K562 (cell line): ENCODE measurements around the gene SLC38A10. TPM values are rescaled to one million over a fixed set of nuclear protein-coding genes. Genes with fewer than 3 reads are reported as not detected.

Source experiments
- CREB3L1 ChIP-seq: fragments of 450-650 bp; IDR thresholded peaks from 2 replicates; pipeline ENCODE4 v1.6.1; 2014; ENCODE audit warnings: low read depth, mild to moderate bottlenecking, moderate library complexity, borderline replicate concordance
- DACH1 ChIP-seq: fragments of 450-650 bp; IDR thresholded peaks from 2 replicates; pipeline ENCODE4 v1.6.1; 2018; ENCODE audit not compliant: partially characterized antibody
- ESRRB ChIP-seq: fragments of 250-450 bp; sonication (Bioruptor Pico); IDR thresholded peaks from 2 replicates; pipeline ENCODE4 v1.5.0; 2020; ENCODE audit warnings: mild to moderate bottlenecking, moderate library complexity, borderline replicate concordance
- FOXA3 ChIP-seq, 2 experiments: fragments of 450-650 bp in 1 of 2; sonication (generic) in 1 of 2; formaldehyde crosslinking; IDR thresholded peaks in 1 of 2; conservative IDR thresholded peaks in 1 of 2; 2 replicates each; pipeline versions ENCODE4 v1.4.0 to v1.8.0; 2020 to 2022; ENCODE audit warnings: mild to moderate bottlenecking in 2 of 2, missing genetic modification reagents in 1 of 2
- HLTF ChIP-seq: fragments of 450-650 bp; IDR thresholded peaks from 2 replicates; pipeline ENCODE4 v1.6.1; 2016
- KAT7 ChIP-seq: sonication (generic); formaldehyde crosslinking; IDR thresholded peaks from 2 replicates; pipeline ENCODE4 v1.8.0; 2022; ENCODE audit warnings: missing genetic modification reagents, mild to moderate bottlenecking, borderline replicate concordance
- MAFG ChIP-seq: fragments of 450-650 bp; conservative IDR thresholded peaks from 2 replicates; pipeline ENCODE4 v1.6.1; 2016; ENCODE audit warnings: missing genetic modification characterization, missing compliant biosample characterization
- MCM7 ChIP-seq, 2 experiments: fragments of 450-650 bp; IDR thresholded peaks; 2 replicates each; pipeline ENCODE4 v1.6.1; 2016 to 2018
- MIER1 ChIP-seq: fragments of 450-650 bp; IDR thresholded peaks from 2 replicates; pipeline ENCODE4 v1.6.1; 2016; ENCODE audit warnings: antibody characterized with exemption, mild to moderate bottlenecking, low read depth
- NR3C1 ChIP-seq: sonication (generic); formaldehyde crosslinking; IDR thresholded peaks from 2 replicates; pipeline ENCODE4 v1.8.1; 2022; ENCODE audit warnings: missing genetic modification reagents
- PYGO2 ChIP-seq: fragments of 450-650 bp; IDR thresholded peaks from 2 replicates; pipeline ENCODE4 v1.6.1; 2016; ENCODE audit warnings: mild to moderate bottlenecking, missing genetic modification characterization, moderate library complexity, missing compliant biosample characterization
- RCOR1 ChIP-seq, 2 experiments: IDR thresholded peaks; 2 replicates each; pipeline ENCODE4 v1.6.1; 2012; ENCODE audit warnings: low read depth in 2 of 2, low read length in 2 of 2, borderline replicate concordance in 1 of 2, improper control_type of control experiment in 1 of 2
- RHOXF2B ChIP-seq: fragments of 250-450 bp; sonication (Bioruptor Pico); conservative IDR thresholded peaks from 2 replicates; pipeline ENCODE4 v1.5.1; 2021
- SMC3 ChIP-seq: conservative IDR thresholded peaks from 2 replicates; pipeline ENCODE4 v1.6.1; 2011; ENCODE audit warnings: low read depth, low read length, improper control_type of control experiment; ENCODE audit not compliant: insufficient read depth
- TRIM25 ChIP-seq: fragments of 450-650 bp; IDR thresholded peaks from 2 replicates; pipeline ENCODE4 v1.7.0; 2016; ENCODE audit warnings: borderline replicate concordance
- XRCC3 ChIP-seq: fragments of 450-650 bp; IDR thresholded peaks from 2 replicates; pipeline ENCODE4 v1.6.1; 2017; ENCODE audit warnings: mild to moderate bottlenecking, moderate library complexity
- ZNF75A ChIP-seq: fragments of 450-650 bp; formaldehyde crosslinking; IDR thresholded peaks from 2 replicates; pipeline ENCODE4 v1.4.0; 2020; ENCODE audit warnings: mild to moderate bottlenecking
- ZZZ3 ChIP-seq: fragments of 450-650 bp; IDR thresholded peaks from 2 replicates; pipeline ENCODE4 v1.6.1; 2016; ENCODE audit warnings: antibody characterized with exemption, mild to moderate bottlenecking, moderate library complexity
- polyA plus RNA-seq, 8 experiments: library from polyadenylated mRNA; depleted of rRNA in 4 of 8; stranded (reverse) in 5 of 8; unstranded in 3 of 8; fragments of >200 nt; fragmentation: Nextera tagmentation in 2 of 8; fragmentation: Illumina TruSeq in 1 of 8; extraction: Ambion mirVana in 2 of 8; extraction: Trizol in 1 of 8; gene quantifications; 2 replicates each; pipeline versions ENCODE4 v1.2.1 to v1.2.3, GENCODE V29; 2011 to 2014; ENCODE audit warnings: inconsistent platforms in 1 of 8, missing spikeins in 1 of 8
- total RNA-seq, 7 experiments: library from RNA; depleted of rRNA in 6 of 7; stranded (reverse); fragments of >200 nt in 6 of 7; fragmentation: Illumina TruSeq in 2 of 7; extraction: Trizol in 2 of 7; gene quantifications; 2 replicates each; pipeline versions ENCODE4 v1.2.1 to v1.2.3, GENCODE V29; 2011 to 2021; ENCODE audit warnings: low replicate concordance in 1 of 7
- TF ChIP-seq, protein P1 (sequence below), 2 experiments: IDR thresholded peaks in 1 of 2; conservative IDR thresholded peaks in 1 of 2; 2 replicates each; pipeline ENCODE4 v1.6.1; 2016; ENCODE audit warnings: low read depth in 2 of 2, mild to moderate bottlenecking in 1 of 2, missing compliant biosample characterization in 1 of 2, missing genetic modification characterization in 1 of 2, moderate library complexity in 1 of 2
- TF ChIP-seq, protein P2 (sequence below): fragments of 450-650 bp; conservative IDR thresholded peaks from 2 replicates; pipeline ENCODE4 v1.6.1; 2016; ENCODE audit warnings: missing genetic modification characterization, low read depth, mild to moderate bottlenecking, missing compliant biosample characterization, moderate library complexity

Gene SLC38A10
- total and polyA plus RNA-seq, 9 of the 15 experiments (the other 6 are each of a cell fraction or from before 2014, with no cell fraction given) = 0.45 to 54.2 (median 13.8) TPM

DNA sequence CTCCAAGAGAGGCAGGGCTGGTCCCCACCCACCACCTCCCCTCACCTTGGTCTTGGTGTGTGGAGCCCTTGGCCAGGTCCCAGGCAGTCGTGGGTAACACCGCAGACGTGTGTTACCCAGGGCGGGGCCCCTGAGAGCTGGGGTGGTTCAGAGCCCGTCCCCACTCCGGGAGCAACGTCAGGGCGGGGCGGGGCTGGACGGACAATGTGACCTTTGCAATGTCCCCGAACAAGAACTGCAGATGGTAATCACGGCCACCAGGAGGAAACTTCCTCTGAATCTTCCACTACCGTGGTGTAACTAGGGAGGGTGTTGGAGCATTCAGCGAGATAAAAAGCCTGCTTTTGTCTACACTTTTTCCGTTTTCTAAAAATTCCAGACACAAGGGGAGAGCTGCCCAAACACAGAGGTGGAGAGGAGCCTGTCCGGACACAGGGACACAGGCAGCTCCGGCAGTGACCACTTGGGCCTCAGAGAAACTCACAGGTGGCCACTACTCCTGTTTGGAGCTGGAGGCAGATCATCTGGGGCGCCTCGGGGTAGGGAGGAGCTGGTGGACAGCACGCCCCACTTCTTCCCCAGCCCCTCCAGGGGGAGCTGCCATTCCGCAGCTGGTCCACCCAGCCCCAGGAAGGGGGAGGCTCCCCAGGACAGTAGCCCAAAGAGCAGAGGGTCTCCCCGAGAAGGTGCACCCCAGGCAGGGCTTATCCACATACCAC, 14.2 kb upstream of the SLC38A10 start (continued):
- TF ChIP-seq, protein P1, sequence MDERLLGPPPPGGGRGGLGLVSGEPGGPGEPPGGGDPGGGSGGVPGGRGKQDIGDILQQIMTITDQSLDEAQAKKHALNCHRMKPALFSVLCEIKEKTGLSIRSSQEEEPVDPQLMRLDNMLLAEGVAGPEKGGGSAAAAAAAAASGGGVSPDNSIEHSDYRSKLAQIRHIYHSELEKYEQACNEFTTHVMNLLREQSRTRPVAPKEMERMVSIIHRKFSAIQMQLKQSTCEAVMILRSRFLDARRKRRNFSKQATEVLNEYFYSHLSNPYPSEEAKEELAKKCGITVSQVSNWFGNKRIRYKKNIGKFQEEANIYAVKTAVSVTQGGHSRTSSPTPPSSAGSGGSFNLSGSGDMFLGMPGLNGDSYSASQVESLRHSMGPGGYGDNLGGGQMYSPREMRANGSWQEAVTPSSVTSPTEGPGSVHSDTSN (CRISPR knock-in tag; IDR thresholded peaks at IDR 0.05; ENCODE audit: low read depth) = no peak
- TF ChIP-seq, protein P1 (tag; conservative IDR thresholded peaks at IDR 0.05; ENCODE audit: low read depth) = no peak
- TF ChIP-seq, protein P2, sequence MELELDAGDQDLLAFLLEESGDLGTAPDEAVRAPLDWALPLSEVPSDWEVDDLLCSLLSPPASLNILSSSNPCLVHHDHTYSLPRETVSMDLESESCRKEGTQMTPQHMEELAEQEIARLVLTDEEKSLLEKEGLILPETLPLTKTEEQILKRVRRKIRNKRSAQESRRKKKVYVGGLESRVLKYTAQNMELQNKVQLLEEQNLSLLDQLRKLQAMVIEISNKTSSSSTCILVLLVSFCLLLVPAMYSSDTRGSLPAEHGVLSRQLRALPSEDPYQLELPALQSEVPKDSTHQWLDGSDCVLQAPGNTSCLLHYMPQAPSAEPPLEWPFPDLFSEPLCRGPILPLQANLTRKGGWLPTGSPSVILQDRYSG = no peak
- TF ChIP-seq MCM7 (IDR thresholded peaks at IDR 0.05) = no peak
- TF ChIP-seq KAT7 (CRISPR knock-in tag) = no peak
- no peak for TF ChIP-seq PYGO2 (tag)
- no peak; the same call in 1 of the 2 replicates for TF ChIP-seq CREB3L1
- TF ChIP-seq XRCC3 = no peak
- no peak for TF ChIP-seq ZNF75A (CRISPR knock-in tag)
- TF ChIP-seq FOXA3 (CRISPR knock-in tag; conservative IDR thresholded peaks at IDR 0.05 in 1 of 2, IDR thresholded peaks at IDR 0.05 in 1 of 2) = no peak
- no peak for TF ChIP-seq ZZZ3
- TF ChIP-seq SMC3 = peak; percentile 35; the same call in 1 of the 2 replicates
- no peak for TF ChIP-seq TRIM25
- no peak for TF ChIP-seq NR3C1 (CRISPR knock-in tag)
- TF ChIP-seq DACH1 = no peak
- TF ChIP-seq HLTF = no peak
- no peak for TF ChIP-seq RHOXF2B
- no peak; the same call in 1 of the 2 replicates for TF ChIP-seq MIER1
- TF ChIP-seq MAFG (tag) = no peak
- TF ChIP-seq RCOR1 (IDR thresholded peaks at IDR 0.05; ENCODE audit: borderline replicate concordance in 1 of 2, low read depth in 2 of 2, low read length in 2 of 2) = 0 out of 4 replicates have a peak, but pooled peaks of 1 of the 2 experiments have one; percentile 55
- no peak for TF ChIP-seq ESRRB
